K562 (cell line): ENCODE measurements around the gene ZNF552. TPM values are rescaled to one million over a fixed set of nuclear protein-coding genes. Genes with fewer than 3 reads are reported as not detected.

ENCODE experiments used
- ATF1 ChIP-seq, 2 experiments: fragments of 450-650 bp in 1 of 2; IDR thresholded peaks; 2 replicates each; pipeline ENCODE4 v1.6.1; 2016; ENCODE audit warnings: missing compliant biosample characterization in 1 of 2, missing genetic modification characterization in 1 of 2
- E2F4 ChIP-seq: sonication (generic); formaldehyde crosslinking; IDR thresholded peaks from 2 replicates; pipeline ENCODE4 v1.8.0; 2022; ENCODE audit warnings: mild to moderate bottlenecking, low read depth, missing genetic modification reagents
- ERF ChIP-seq: fragments of 450-650 bp; formaldehyde crosslinking; IDR thresholded peaks from 2 replicates; pipeline ENCODE4 v1.4.0; 2020; ENCODE audit warnings: mild to moderate bottlenecking, mixed read lengths
- GABPB2 ChIP-seq: fragments of 250-450 bp; sonication (Bioruptor Pico); conservative IDR thresholded peaks from 2 replicates; pipeline ENCODE4 v1.5.1; 2021; ENCODE audit warnings: mild to moderate bottlenecking
- GTF2E2 ChIP-seq: fragments of 200-800 bp; sonication (Bioruptor generic); IDR thresholded peaks from 2 replicates; pipeline ENCODE4 v1.6.1; 2016; ENCODE audit warnings: missing genetic modification characterization, missing compliant biosample characterization
- HIVEP1 ChIP-seq: fragments of 250-450 bp; sonication (Bioruptor Pico); IDR thresholded peaks from 2 replicates; pipeline ENCODE4 v1.4.0; 2020; ENCODE audit warnings: mild to moderate bottlenecking
- MAFK ChIP-seq: IDR thresholded peaks from 2 replicates; pipeline ENCODE4 v1.6.1; 2011; ENCODE audit warnings: low read length, improper control_type of control experiment
- NFIC ChIP-seq: fragments of 450-650 bp; IDR thresholded peaks from 2 replicates; pipeline ENCODE4 v1.6.1; 2017; ENCODE audit warnings: mild to moderate bottlenecking, inconsistent platforms
- POLR2B ChIP-seq: fragments of 450-650 bp; IDR thresholded peaks from 2 replicates; pipeline ENCODE4 v1.6.1; 2018; ENCODE audit warnings: low read depth; ENCODE audit not compliant: partially characterized antibody
- PRMT5 ChIP-seq: sonication (generic); formaldehyde crosslinking; IDR thresholded peaks from 2 replicates; pipeline ENCODE4 v1.5.0; 2020; ENCODE audit warnings: missing genetic modification reagents
- RBM39 ChIP-seq: fragments of 200-400 bp; formaldehyde crosslinking; optimal IDR thresholded peaks from 2 replicates; pipeline ENCODE3; 2018; ENCODE audit warnings: low read depth, low read length
- STAT5A ChIP-seq: IDR thresholded peaks from 2 replicates; pipeline ENCODE4 v1.6.1; 2012; ENCODE audit warnings: low read length, inconsistent platforms, borderline replicate concordance
- YY1 ChIP-seq, 3 experiments: IDR thresholded peaks; 2 replicates each; pipeline ENCODE4 v1.6.1; 2011; ENCODE audit warnings: low read length in 2 of 3, mild to moderate bottlenecking in 2 of 3, moderate library complexity in 2 of 3, borderline replicate concordance in 1 of 3, control low read depth in 1 of 3, low read depth in 1 of 3; ENCODE audit not compliant: insufficient read depth in 3 of 3, insufficient replicate concordance in 2 of 3, control insufficient read depth in 1 of 3, insufficient read length in 1 of 3; ENCODE audit errors: extremely low read depth in 1 of 3
- ZFX ChIP-seq: sonication (generic); formaldehyde crosslinking; IDR thresholded peaks from 2 replicates; pipeline ENCODE4 v1.8.0; 2022; ENCODE audit warnings: mild to moderate bottlenecking, missing genetic modification reagents, moderate library complexity
- ZNF24 ChIP-seq: fragments of 450-650 bp; IDR thresholded peaks from 2 replicates; pipeline ENCODE4 v1.6.1; 2016
- ZNF79 ChIP-seq: fragments of 250-450 bp; sonication (Bioruptor Pico); IDR thresholded peaks from 2 replicates; pipeline ENCODE4 v1.4.0; 2020; ENCODE audit warnings: low read depth, mild to moderate bottlenecking, moderate library complexity
- polyA plus RNA-seq, 8 experiments: library from polyadenylated mRNA; depleted of rRNA in 4 of 8; stranded (reverse) in 5 of 8; unstranded in 3 of 8; fragments of >200 nt; fragmentation: Nextera tagmentation in 2 of 8; fragmentation: Illumina TruSeq in 1 of 8; extraction: Ambion mirVana in 2 of 8; extraction: Trizol in 1 of 8; gene quantifications; 2 replicates each; pipeline versions ENCODE4 v1.2.1 to v1.2.3, GENCODE V29; 2011 to 2014; ENCODE audit warnings: inconsistent platforms in 1 of 8, missing spikeins in 1 of 8
- total RNA-seq, 7 experiments: library from RNA; depleted of rRNA in 6 of 7; stranded (reverse); fragments of >200 nt in 6 of 7; fragmentation: Illumina TruSeq in 2 of 7; extraction: Trizol in 2 of 7; gene quantifications; 2 replicates each; pipeline versions ENCODE4 v1.2.1 to v1.2.3, GENCODE V29; 2011 to 2021; ENCODE audit warnings: low replicate concordance in 1 of 7
- TF ChIP-seq, protein P1 (sequence below): fragments of 450-650 bp; IDR thresholded peaks from 2 replicates; pipeline ENCODE4 v1.6.1; 2016; ENCODE audit warnings: missing biosample characterization, missing genetic modification characterization
- TF ChIP-seq, protein P2 (sequence below): sonication (generic); formaldehyde crosslinking; IDR thresholded peaks from 2 replicates; pipeline ENCODE4 v1.8.1; 2023; ENCODE audit warnings: mild to moderate bottlenecking, missing genetic modification reagents
- TF ChIP-seq, protein P3 (sequence below): IDR thresholded peaks from 2 replicates; pipeline ENCODE4 v1.6.1; 2012; ENCODE audit warnings: low read depth, low read length, improper control_type of control experiment, borderline replicate concordance
- TF ChIP-seq, protein P4 (sequence below), 2 experiments: IDR thresholded peaks; 2 replicates each; pipeline ENCODE4 v1.6.1; 2011; ENCODE audit warnings: borderline replicate concordance in 1 of 2, control low read depth in 1 of 2, low read depth in 1 of 2, low read length in 1 of 2, mild to moderate bottlenecking in 1 of 2, mixed read lengths in 1 of 2, moderate library complexity in 1 of 2; ENCODE audit not compliant: insufficient read depth in 1 of 2, insufficient read length in 1 of 2, poor library complexity in 1 of 2, severe bottlenecking in 1 of 2; ENCODE audit errors: extremely low read depth in 1 of 2

Gene ZNF552
- total and polyA plus RNA-seq, 9 of the 15 experiments (the other 6 are each of a cell fraction or from before 2014, with no cell fraction given), result 4.4 to 12.4 (median 8.5) TPM

DNA sequence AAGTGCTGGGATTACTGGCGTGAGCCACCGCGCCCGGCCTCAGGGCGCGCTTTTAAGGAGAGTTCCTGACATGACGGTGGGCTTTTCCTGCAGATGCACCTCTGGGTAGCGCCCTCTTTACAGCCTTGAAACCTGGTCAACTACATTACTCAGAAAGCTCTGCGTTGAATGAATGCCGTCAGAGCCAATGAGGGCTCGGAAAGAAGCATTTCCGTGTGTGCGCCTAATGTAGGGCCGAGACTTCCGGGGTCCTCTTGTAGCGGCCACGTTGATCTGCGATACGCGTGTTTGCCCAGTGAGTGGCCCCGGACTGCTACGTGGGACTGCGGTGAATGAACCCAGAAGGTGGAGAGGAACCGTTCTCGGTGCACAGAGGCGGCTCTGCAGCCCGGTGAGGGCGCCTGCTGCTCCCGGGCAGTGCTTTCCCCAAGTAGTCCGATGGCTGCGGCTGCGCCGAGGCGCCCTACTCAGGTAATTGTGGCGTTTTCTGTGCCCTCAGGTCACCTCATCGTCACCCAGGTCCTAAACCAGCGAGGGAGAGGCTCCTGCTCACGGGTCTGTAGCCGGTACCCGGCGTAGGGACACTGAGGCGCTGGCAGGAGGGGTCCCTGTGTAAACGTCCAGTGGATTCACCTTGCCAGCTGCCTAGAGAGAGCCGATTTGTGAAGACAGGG is 4.9 kb upstream of the ZNF552 start (continued):
- TF ChIP-seq, protein P1, sequence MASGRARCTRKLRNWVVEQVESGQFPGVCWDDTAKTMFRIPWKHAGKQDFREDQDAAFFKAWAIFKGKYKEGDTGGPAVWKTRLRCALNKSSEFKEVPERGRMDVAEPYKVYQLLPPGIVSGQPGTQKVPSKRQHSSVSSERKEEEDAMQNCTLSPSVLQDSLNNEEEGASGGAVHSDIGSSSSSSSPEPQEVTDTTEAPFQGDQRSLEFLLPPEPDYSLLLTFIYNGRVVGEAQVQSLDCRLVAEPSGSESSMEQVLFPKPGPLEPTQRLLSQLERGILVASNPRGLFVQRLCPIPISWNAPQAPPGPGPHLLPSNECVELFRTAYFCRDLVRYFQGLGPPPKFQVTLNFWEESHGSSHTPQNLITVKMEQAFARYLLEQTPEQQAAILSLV (tag), result no peak
- TF ChIP-seq ZFX (CRISPR knock-in tag), result peak; percentile 48
- TF ChIP-seq ZNF24, result no peak
- no peak for TF ChIP-seq NFIC
- no peak for TF ChIP-seq STAT5A
- no peak for TF ChIP-seq E2F4
- TF ChIP-seq GTF2E2 (tag), result no peak
- no peak for TF ChIP-seq ATF1 (CRISPR knock-in tag; IDR thresholded peaks at IDR 0.05)
- peak; percentile 89 for TF ChIP-seq ATF1 (tag; IDR thresholded peaks at IDR 0.05)
- TF ChIP-seq PRMT5 (CRISPR knock-in tag), result no peak
- TF ChIP-seq, protein P2, sequence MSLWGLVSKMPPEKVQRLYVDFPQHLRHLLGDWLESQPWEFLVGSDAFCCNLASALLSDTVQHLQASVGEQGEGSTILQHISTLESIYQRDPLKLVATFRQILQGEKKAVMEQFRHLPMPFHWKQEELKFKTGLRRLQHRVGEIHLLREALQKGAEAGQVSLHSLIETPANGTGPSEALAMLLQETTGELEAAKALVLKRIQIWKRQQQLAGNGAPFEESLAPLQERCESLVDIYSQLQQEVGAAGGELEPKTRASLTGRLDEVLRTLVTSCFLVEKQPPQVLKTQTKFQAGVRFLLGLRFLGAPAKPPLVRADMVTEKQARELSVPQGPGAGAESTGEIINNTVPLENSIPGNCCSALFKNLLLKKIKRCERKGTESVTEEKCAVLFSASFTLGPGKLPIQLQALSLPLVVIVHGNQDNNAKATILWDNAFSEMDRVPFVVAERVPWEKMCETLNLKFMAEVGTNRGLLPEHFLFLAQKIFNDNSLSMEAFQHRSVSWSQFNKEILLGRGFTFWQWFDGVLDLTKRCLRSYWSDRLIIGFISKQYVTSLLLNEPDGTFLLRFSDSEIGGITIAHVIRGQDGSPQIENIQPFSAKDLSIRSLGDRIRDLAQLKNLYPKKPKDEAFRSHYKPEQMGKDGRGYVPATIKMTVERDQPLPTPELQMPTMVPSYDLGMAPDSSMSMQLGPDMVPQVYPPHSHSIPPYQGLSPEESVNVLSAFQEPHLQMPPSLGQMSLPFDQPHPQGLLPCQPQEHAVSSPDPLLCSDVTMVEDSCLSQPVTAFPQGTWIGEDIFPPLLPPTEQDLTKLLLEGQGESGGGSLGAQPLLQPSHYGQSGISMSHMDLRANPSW (CRISPR knock-in tag), result no peak
- TF ChIP-seq MAFK, result no peak
- TF ChIP-seq YY1 (IDR thresholded peaks at IDR 0.05; ENCODE audit: borderline replicate concordance in 1 of 3, control insufficient read depth in 1 of 3, extremely low read depth in 1 of 3, insufficient read depth in 3 of 3, insufficient read length in 1 of 3, insufficient replicate concordance in 2 of 3, low read depth in 1 of 3, low read length in 2 of 3), result peak in 1 of 3 experiments; percentile 65
- no peak for TF ChIP-seq RBM39
- TF ChIP-seq ZNF79 (CRISPR knock-in tag), result no peak
- TF ChIP-seq HIVEP1 (CRISPR knock-in tag), result no peak
- no peak for TF ChIP-seq GABPB2 (CRISPR knock-in tag)
- TF ChIP-seq, protein P3, sequence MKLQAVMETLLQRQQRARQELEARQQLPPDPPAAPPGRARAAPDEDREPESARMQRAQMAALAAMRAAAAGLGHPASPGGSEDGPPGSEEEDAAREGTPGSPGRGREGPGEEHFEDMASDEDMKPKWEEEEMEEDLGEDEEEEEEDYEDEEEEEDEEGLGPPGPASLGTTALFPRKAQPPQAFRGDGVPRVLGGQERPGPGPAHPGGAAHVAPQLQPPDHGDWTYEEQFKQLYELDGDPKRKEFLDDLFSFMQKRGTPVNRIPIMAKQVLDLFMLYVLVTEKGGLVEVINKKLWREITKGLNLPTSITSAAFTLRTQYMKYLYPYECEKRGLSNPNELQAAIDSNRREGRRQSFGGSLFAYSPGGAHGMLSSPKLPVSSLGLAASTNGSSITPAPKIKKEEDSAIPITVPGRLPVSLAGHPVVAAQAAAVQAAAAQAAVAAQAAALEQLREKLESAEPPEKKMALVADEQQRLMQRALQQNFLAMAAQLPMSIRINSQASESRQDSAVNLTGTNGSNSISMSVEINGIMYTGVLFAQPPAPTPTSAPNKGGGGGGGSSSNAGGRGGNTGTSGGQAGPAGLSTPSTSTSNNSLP, result no peak
- TF ChIP-seq, protein P4, sequence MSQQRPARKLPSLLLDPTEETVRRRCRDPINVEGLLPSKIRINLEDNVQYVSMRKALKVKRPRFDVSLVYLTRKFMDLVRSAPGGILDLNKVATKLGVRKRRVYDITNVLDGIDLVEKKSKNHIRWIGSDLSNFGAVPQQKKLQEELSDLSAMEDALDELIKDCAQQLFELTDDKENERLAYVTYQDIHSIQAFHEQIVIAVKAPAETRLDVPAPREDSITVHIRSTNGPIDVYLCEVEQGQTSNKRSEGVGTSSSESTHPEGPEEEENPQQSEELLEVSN (IDR thresholded peaks at IDR 0.05; ENCODE audit: borderline replicate concordance in 1 of 2, extremely low read depth in 1 of 2, insufficient read depth in 1 of 2, insufficient read length in 1 of 2, low read depth in 1 of 2, low read length in 1 of 2, poor library complexity in 1 of 2, severe bottlenecking in 1 of 2), result no peak
- TF ChIP-seq ERF (CRISPR knock-in tag), result no peak
- peak; percentile 66 for TF ChIP-seq POLR2B
